K562 (cell line): ENCODE data around the gene CCM2. TPM values are rescaled to one million over a fixed set of nuclear protein-coding genes. Genes with fewer than 3 reads are reported as not detected.

Source experiments
- ATAC-seq: fragments of 200-7000 bp; cut with Tn5 transposase; 3 replicates; pipeline ENCODE4 v1.9.1; 2020; ENCODE audit warnings: moderate library complexity
- BruUV-seq: library from RNA; stranded (reverse); fragments of 400-500 nt; replicated peaks from 2 replicates; lab custom pipeline; 2021; lab: Mats Ljungman, UMichigan
- CTCF ChIA-PET: fragments of 300-600 bp; formaldehyde crosslinking; extraction: SDS; loops from one replicate; lab custom pipeline; 2021; ENCODE audit warnings: low intra/inter-chr PET ratio; lab: Yijun Ruan, JAX
- POLR2A ChIA-PET: fragments of 300-600, 350-650 bp; sonication (Branson Sonifier 250); formaldehyde crosslinking; extraction: SDS; loops from one replicate; lab custom pipeline; 2021; ENCODE audit warnings: antibody characterized with exemption, inconsistent platforms; lab: Yijun Ruan, JAX
- DNase-seq, 4 experiments: peaks; one replicate each; pipeline versions ENCODE4 v3.0.0 to v3.0.0-alpha.2; 2011 to 2018; ENCODE audit warnings: low spot score in 3 of 4, mixed read lengths in 3 of 4; ENCODE audit errors: extremely low read depth in 1 of 4
- FAIRE-seq: peaks from 2 replicates; lab custom pipeline; 2011; peaks lifted over from hg19 to GRCh38; lab: Jason Lieb, UNC
- H2AFZ ChIP-seq: 2 replicates; pipeline ENCODE4 v1.6.0; 2011; ENCODE audit warnings: low read depth, low read length, control low read depth, inconsistent platforms
- H3K27ac ChIP-seq: fragments of 200-600 bp; 3 replicates; pipeline ENCODE4 v1.8.0; 2011; ENCODE audit warnings: low read depth, mild to moderate bottlenecking, control low read depth, inconsistent platforms, low read length, moderate library complexity, mixed read lengths; ENCODE audit errors: extremely low read depth
- H3K27me3 ChIP-seq, 2 experiments: fragments of 300-600 bp in 1 of 2; 2 replicates in 1 of 2; 3 replicates in 1 of 2; pipeline versions ENCODE4 v1.6.0 to v1.8.0; 2011; ENCODE audit warnings: inconsistent platforms in 2 of 2, low read length in 2 of 2, mild to moderate bottlenecking in 1 of 2, mixed read lengths in 1 of 2, moderate library complexity in 1 of 2; ENCODE audit not compliant: control insufficient read depth in 2 of 2, insufficient read depth in 2 of 2
- H3K36me3 ChIP-seq: fragments of 300-600 bp; 3 replicates; pipeline ENCODE4 v1.8.0; 2011; ENCODE audit warnings: mild to moderate bottlenecking, low read length, inconsistent platforms; ENCODE audit not compliant: control insufficient read depth, insufficient read depth
- H3K4me1 ChIP-seq, 2 experiments: fragments of 200-600 bp in 1 of 2; replicated peaks in 1 of 2; 2 replicates in 1 of 2; 3 replicates in 1 of 2; pipeline versions ENCODE4 v1.5.1 to v1.8.0; 2011; ENCODE audit warnings: inconsistent platforms in 2 of 2, low read length in 2 of 2, mild to moderate bottlenecking in 1 of 2, mixed read lengths in 1 of 2, moderate library complexity in 1 of 2; ENCODE audit not compliant: control insufficient read depth in 2 of 2, insufficient read depth in 2 of 2
- H3K4me2 ChIP-seq: 2 replicates; pipeline ENCODE4 v1.6.1; 2011; ENCODE audit warnings: low read length, control low read depth, inconsistent platforms, mixed read lengths; ENCODE audit not compliant: insufficient read depth
- H3K4me3 ChIP-seq: fragments of 200-600 bp; sonication (generic), shearing (Covaris generic); 2 replicates; pipeline ENCODE4 v1.5.1; 2016; ENCODE audit warnings: control low read depth, inconsistent platforms
- H3K79me2 ChIP-seq: fragments of 200-600 bp; 3 replicates; pipeline ENCODE4 v1.8.0; 2011; ENCODE audit warnings: low read length, inconsistent platforms; ENCODE audit not compliant: control insufficient read depth, insufficient read depth
- H3K9ac ChIP-seq, 2 experiments: 2 replicates each; pipeline versions ENCODE4 v1.6.0 to v1.6.1; 2011; ENCODE audit warnings: low read depth in 2 of 2, low read length in 2 of 2, control low read depth in 1 of 2, inconsistent platforms in 1 of 2, mild to moderate bottlenecking in 1 of 2, mixed read lengths in 1 of 2; ENCODE audit not compliant: insufficient read depth in 1 of 2
- H3K9me1 ChIP-seq: one replicate; pipeline ENCODE4 v1.6.0; 2011; ENCODE audit warnings: inconsistent platforms, mild to moderate bottlenecking, low read length, moderate library complexity; ENCODE audit not compliant: control insufficient read depth, insufficient read depth
- H3K9me3 ChIP-seq: replicated peaks from 2 replicates; pipeline ENCODE4 v1.5.1; 2011; ENCODE audit warnings: low read depth, low read length, inconsistent platforms; ENCODE audit not compliant: control insufficient read depth, insufficient read depth
- H4K20me1 ChIP-seq: replicated peaks from 2 replicates; pipeline ENCODE4 v1.6.1; 2011; ENCODE audit warnings: low read length, inconsistent platforms, mixed read lengths; ENCODE audit not compliant: control insufficient read depth, insufficient read depth
- ARNT ChIP-seq, 2 experiments: fragments of 450-650 bp; IDR thresholded peaks; 2 replicates each; pipeline ENCODE4 v1.6.1; 2016; ENCODE audit warnings: mild to moderate bottlenecking in 1 of 2
- BRCA1 ChIP-seq, 2 experiments: fragments of 450-650 bp in 1 of 2; sonication (generic) in 1 of 2; formaldehyde crosslinking in 1 of 2; IDR thresholded peaks; 2 replicates each; pipeline versions ENCODE4 v1.5.0 to v1.6.1; 2017 to 2020; ENCODE audit warnings: mild to moderate bottlenecking in 1 of 2, missing genetic modification reagents in 1 of 2
- ETV1 ChIP-seq: fragments of 450-650 bp; conservative IDR thresholded peaks from 2 replicates; pipeline ENCODE4 v1.6.1; 2016; ENCODE audit warnings: missing genetic modification characterization, control low read depth, low read depth, missing compliant biosample characterization
- KAT2B ChIP-seq: IDR thresholded peaks from one replicate; pipeline ENCODE4 v1.6.1; 2012; ENCODE audit warnings: low read depth, mild to moderate bottlenecking, control low read depth, inconsistent platforms, low read length, moderate library complexity
- MEIS2 ChIP-seq: fragments of 450-650 bp; IDR thresholded peaks from 2 replicates; pipeline ENCODE4 v1.6.1; 2014; ENCODE audit warnings: mild to moderate bottlenecking; ENCODE audit not compliant: partially characterized antibody
- OTX1 ChIP-seq: fragments of 450-650 bp; formaldehyde crosslinking; IDR thresholded peaks from 2 replicates; pipeline ENCODE4 v1.4.0; 2022; ENCODE audit warnings: mild to moderate bottlenecking
- POU5F1 ChIP-seq: fragments of 150-350 bp; IDR thresholded peaks from 2 replicates; pipeline ENCODE4 v1.6.1; 2014; ENCODE audit warnings: borderline replicate concordance, low read length, low read depth, mild to moderate bottlenecking; ENCODE audit not compliant: partially characterized antibody
- TCFL5 ChIP-seq: fragments of 250-450 bp; sonication (Bioruptor Pico); conservative IDR thresholded peaks from 2 replicates; pipeline ENCODE4 v1.6.1; 2021; ENCODE audit warnings: mild to moderate bottlenecking, moderate library complexity, matching md5 sums
- ZNF217 ChIP-seq: sonication (generic); formaldehyde crosslinking; IDR thresholded peaks from 2 replicates; pipeline ENCODE4 v1.8.0; 2022; ENCODE audit warnings: mild to moderate bottlenecking, missing genetic modification reagents
- ZNF436 ChIP-seq: fragments of 250-450, 450-650 bp; sonication (Bioruptor Pico); formaldehyde crosslinking; IDR thresholded peaks from 2 replicates; pipeline ENCODE4 v1.7.0; 2020; ENCODE audit warnings: mild to moderate bottlenecking
- WGBS: fragments of 100-300 bp; shearing (Covaris generic); methylation state at CpG from one replicate; pipeline ENCODE4 v1.1.6; 2016; ENCODE audit warnings: low coverage, mixed read lengths; ENCODE audit not compliant: insufficient coverage; ENCODE audit errors: missing lambda C conversion rate; 5-methylcytosine and 5-hydroxymethylcytosine counted together
- in situ Hi-C: fragments of 300-500 bp; cut with MboI; formaldehyde crosslinking; loops from 4 replicates; pipeline ENCODE4 v1.15.0; 2018; ENCODE audit warnings: inconsistent platforms, mixed read lengths
- intact Hi-C: fragments of 100-400 bp; cut with micrococcal nuclease; formaldehyde crosslinking; loops from 2 replicates; pipeline ENCODE4 v1.14.2; 2022
- polyA plus RNA-seq, 8 experiments: library from polyadenylated mRNA; depleted of rRNA in 4 of 8; stranded (reverse) in 5 of 8; unstranded in 3 of 8; fragments of >200 nt; fragmentation: Nextera tagmentation in 2 of 8; fragmentation: Illumina TruSeq in 1 of 8; extraction: Ambion mirVana in 2 of 8; extraction: Trizol in 1 of 8; gene quantifications; 2 replicates each; pipeline versions ENCODE4 v1.2.1 to v1.2.3, GENCODE V29; 2011 to 2014; ENCODE audit warnings: inconsistent platforms in 1 of 8, missing spikeins in 1 of 8
- total RNA-seq, 7 experiments: library from RNA; depleted of rRNA in 6 of 7; stranded (reverse); fragments of >200 nt in 6 of 7; fragmentation: Illumina TruSeq in 2 of 7; extraction: Trizol in 2 of 7; gene quantifications; 2 replicates each; pipeline versions ENCODE4 v1.2.1 to v1.2.3, GENCODE V29; 2011 to 2021; ENCODE audit warnings: low replicate concordance in 1 of 7
- TF ChIP-seq, protein P1 (sequence below), 2 experiments: fragments of 450-650 bp in 1 of 2; sonication (generic) in 1 of 2; formaldehyde crosslinking in 1 of 2; IDR thresholded peaks; 2 replicates each; pipeline versions ENCODE4 v1.7.1 to v1.9.0; 2016 to 2022; ENCODE audit warnings: inconsistent platforms in 1 of 2, mild to moderate bottlenecking in 1 of 2, missing genetic modification reagents in 1 of 2
- TF ChIP-seq, protein P2 (sequence below): fragments of 450-650 bp; IDR thresholded peaks from 2 replicates; pipeline ENCODE4 v1.6.1; 2016; ENCODE audit warnings: antibody characterized with exemption

CCM2 gene
- total and polyA plus RNA-seq, 9 of the 15 experiments (the other 6 are each of a cell fraction or from before 2014, with no cell fraction given): 0.41 to 38.6 (median 25.9) TPM

DNA sequence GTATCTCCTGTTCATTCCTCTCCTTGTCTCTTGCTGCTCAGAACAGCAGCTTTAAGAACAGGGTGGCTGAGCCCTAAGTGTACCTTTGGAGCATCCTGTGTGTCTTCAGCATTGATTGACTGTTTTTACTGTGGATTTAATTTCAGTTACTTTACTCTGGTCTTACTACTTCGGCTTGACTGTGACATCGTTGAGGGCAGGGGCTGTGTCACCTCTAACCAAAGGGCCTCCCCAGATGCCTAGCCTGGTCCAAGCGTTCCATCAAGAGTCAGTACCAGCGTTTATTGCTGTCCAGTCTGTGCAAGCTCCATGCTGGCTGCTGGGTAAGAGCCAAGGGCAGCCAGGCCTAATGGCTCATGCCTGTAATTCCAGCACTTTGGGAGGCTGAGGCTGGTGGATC lies 32.4 kb downstream of the CCM2 start:
- H3K36me3 ChIP-seq: peaks cover 30% of the 10 kb centered on the region; the same call in 2 of the 3 replicates
- in situ Hi-C loops (no loop called here), intact Hi-C loops (no loop called here)
- no peak overlapping the region for H2AFZ ChIP-seq
- ATAC-seq (no peak), DNase-seq (no peak), FAIRE-seq (no peak)
- H3K9ac ChIP-seq: no peak overlapping the region
- ChIA-PET CTCF (no interaction called here), POLR2A (interaction anchor here (1.3 kb wide), 1 partner anchor 10 kb away, joined by 3 read pairs; no protein-coding TSS in a partner anchor)
- TF ChIP-seq, protein P1, sequence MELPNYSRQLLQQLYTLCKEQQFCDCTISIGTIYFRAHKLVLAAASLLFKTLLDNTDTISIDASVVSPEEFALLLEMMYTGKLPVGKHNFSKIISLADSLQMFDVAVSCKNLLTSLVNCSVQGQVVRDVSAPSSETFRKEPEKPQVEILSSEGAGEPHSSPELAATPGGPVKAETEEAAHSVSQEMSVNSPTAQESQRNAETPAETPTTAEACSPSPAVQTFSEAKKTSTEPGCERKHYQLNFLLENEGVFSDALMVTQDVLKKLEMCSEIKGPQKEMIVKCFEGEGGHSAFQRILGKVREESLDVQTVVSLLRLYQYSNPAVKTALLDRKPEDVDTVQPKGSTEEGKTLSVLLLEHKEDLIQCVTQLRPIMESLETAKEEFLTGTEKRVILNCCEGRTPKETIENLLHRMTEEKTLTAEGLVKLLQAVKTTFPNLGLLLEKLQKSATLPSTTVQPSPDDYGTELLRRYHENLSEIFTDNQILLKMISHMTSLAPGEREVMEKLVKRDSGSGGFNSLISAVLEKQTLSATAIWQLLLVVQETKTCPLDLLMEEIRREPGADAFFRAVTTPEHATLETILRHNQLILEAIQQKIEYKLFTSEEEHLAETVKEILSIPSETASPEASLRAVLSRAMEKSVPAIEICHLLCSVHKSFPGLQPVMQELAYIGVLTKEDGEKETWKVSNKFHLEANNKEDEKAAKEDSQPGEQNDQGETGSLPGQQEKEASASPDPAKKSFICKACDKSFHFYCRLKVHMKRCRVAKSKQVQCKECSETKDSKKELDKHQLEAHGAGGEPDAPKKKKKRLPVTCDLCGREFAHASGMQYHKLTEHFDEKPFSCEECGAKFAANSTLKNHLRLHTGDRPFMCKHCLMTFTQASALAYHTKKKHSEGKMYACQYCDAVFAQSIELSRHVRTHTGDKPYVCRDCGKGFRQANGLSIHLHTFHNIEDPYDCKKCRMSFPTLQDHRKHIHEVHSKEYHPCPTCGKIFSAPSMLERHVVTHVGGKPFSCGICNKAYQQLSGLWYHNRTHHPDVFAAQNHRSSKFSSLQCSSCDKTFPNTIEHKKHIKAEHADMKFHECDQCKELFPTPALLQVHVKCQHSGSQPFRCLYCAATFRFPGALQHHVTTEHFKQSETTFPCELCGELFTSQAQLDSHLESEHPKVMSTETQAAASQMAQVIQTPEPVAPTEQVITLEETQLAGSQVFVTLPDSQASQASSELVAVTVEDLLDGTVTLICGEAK (IDR thresholded peaks at IDR 0.05): no peak
- TF ChIP-seq, protein P1 (CRISPR knock-in tag; IDR thresholded peaks at IDR 0.05): no peak
- TF ChIP-seq ETV1 (tag): no peak
- TF ChIP-seq BRCA1 (IDR thresholded peaks at IDR 0.05): no peak
- no peak for TF ChIP-seq BRCA1 (CRISPR knock-in tag; IDR thresholded peaks at IDR 0.05)
- no peak for TF ChIP-seq ARNT (IDR thresholded peaks at IDR 0.05)
- no peak for TF ChIP-seq MEIS2
- TF ChIP-seq ZNF217 (CRISPR knock-in tag): no peak
- no peak for TF ChIP-seq OTX1
- TF ChIP-seq KAT2B: no peak
- TF ChIP-seq ZNF436 (CRISPR knock-in tag): no peak
- TF ChIP-seq, protein P2, sequence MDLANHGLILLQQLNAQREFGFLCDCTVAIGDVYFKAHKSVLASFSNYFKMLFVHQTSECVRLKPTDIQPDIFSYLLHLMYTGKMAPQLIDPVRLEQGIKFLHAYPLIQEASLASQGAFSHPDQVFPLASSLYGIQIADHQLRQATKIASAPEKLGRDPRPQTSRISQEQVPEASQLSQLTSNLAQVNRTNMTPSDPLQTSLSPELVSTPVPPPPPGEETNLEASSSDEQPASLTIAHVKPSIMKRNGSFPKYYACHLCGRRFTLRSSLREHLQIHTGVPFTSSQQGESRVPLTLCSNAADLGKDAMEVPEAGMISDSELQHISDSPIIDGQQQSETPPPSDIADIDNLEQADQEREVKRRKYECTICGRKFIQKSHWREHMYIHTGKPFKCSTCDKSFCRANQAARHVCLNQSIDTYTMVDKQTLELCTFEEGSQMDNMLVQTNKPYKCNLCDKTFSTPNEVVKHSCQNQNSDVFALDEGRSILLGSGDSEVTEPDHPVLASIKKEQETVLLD: no peak
- TF ChIP-seq TCFL5 (CRISPR knock-in tag): no peak
- no peak for TF ChIP-seq POU5F1
- H3K9me3 ChIP-seq: no peaks in the 10 kb centered on the region
- 73% methylated on average over 4 of the region's 4 CpGs for WGBS
- H3K4me3 ChIP-seq: no peak overlapping the region
- H3K27ac ChIP-seq: no peak overlapping the region
- no peak overlapping the region for H3K4me2 ChIP-seq
- H3K4me1 ChIP-seq: peaks cover 0 to under 1% of the 10 kb centered on the region in 2 experiments; a peak in 2 of 5 replicates
- H3K79me2 ChIP-seq: peaks cover 71% of the 10 kb centered on the region
- no TSS peak for BruUV-seq
- H3K27me3 ChIP-seq: no peaks in the 10 kb centered on the region
- H4K20me1 ChIP-seq: peaks cover 8% of the 10 kb centered on the region
- no peaks in the 10 kb centered on the region for H3K9me1 ChIP-seq
